B cell (primary cell): ENCODE measurements around the gene LAMB1. TPM values are rescaled to one million over a fixed set of nuclear protein-coding genes. Genes with fewer than 3 reads are reported as not detected.

ENCODE experiments used
- ATAC-seq: fragments of 200-7000 bp; cut with Tn5 transposase; one replicate; pipeline ENCODE4 v1.10.0; 2021; ENCODE audit warnings: low read depth, mild to moderate bottlenecking, moderate number of reproducible peaks, moderate library complexity
- CTCF ChIA-PET: fragments of 350-600 bp; sonication (Branson Sonifier 250); formaldehyde crosslinking; loops from one replicate; lab custom pipeline; 2021; ENCODE audit warnings: antibody characterized with exemption, inconsistent platforms; lab: Charles Lee
- POLR2A ChIA-PET: fragments of 350-600 bp; sonication (Branson Sonifier 250); formaldehyde crosslinking; loops from one replicate; lab custom pipeline; 2021; ENCODE audit warnings: antibody characterized with exemption; lab: Charles Lee
- DNase-seq: peaks from one replicate; pipeline ENCODE4 v3.0.0; 2013
- H2AFZ ChIP-seq: 2 replicates; pipeline ENCODE4 v1.6.1; 2012; ENCODE audit warnings: mild to moderate bottlenecking, low read depth, low read length; ENCODE audit not compliant: insufficient read depth, poor library complexity, severe bottlenecking
- H3K27ac ChIP-seq, 2 donors: 1 replicate in 1 of 2; 2 replicates in 1 of 2; pipeline ENCODE4 v1.5.1; 2012 to 2013; ENCODE audit warnings: low read length in 2 of 2, mild to moderate bottlenecking in 2 of 2, moderate library complexity in 1 of 2
- H3K27me3 ChIP-seq, 4 experiments: fragments of 200-600 bp in 1 of 4; sonication (generic) in 1 of 4; replicated peaks in 1 of 4; 1 replicate in 2 of 4; 2 replicates in 2 of 4; pipeline versions ENCODE4 v1.6.1 to v1.7.0; 2013 to 2016; ENCODE audit warnings: low read length in 3 of 4, mild to moderate bottlenecking in 2 of 4, mixed read lengths in 1 of 4, moderate library complexity in 1 of 4; ENCODE audit not compliant: insufficient read depth in 4 of 4, control insufficient read depth in 3 of 4; ENCODE audit errors: control extremely low read depth in 1 of 4
- H3K36me3 ChIP-seq, 2 experiments: replicated peaks in 1 of 2; 1 replicate in 1 of 2; 2 replicates in 1 of 2; pipeline versions ENCODE4 v1.6.1 to v1.7.1; 2013; ENCODE audit warnings: low read length in 1 of 2; ENCODE audit not compliant: insufficient read depth in 2 of 2, control insufficient read depth in 1 of 2; ENCODE audit errors: control extremely low read depth in 1 of 2, extremely low read depth in 1 of 2
- H3K4me1 ChIP-seq, 2 donors: fragments of 200-600 bp in 1 of 2; sonication (generic) in 1 of 2; 1 replicate in 1 of 2; 2 replicates in 1 of 2; pipeline versions ENCODE4 v1.5.1 to v1.6.1; 2013 to 2017; ENCODE audit warnings: low read length in 2 of 2; ENCODE audit not compliant: control insufficient read depth in 2 of 2, insufficient read depth in 2 of 2
- H3K4me2 ChIP-seq: replicated peaks from 2 replicates; pipeline ENCODE3; 2012; ENCODE audit warnings: mild to moderate bottlenecking, low read depth, low read length; ENCODE audit not compliant: poor library complexity, severe bottlenecking
- H3K4me3 ChIP-seq, 5 experiments: fragments of 200-600 bp in 1 of 5; sonication (generic) in 1 of 5; 1 replicate in 3 of 5; 2 replicates in 2 of 5; pipeline versions ENCODE4 v1.5.1 to v1.7.0; 2011 to 2016; ENCODE audit warnings: low read length in 4 of 5, mild to moderate bottlenecking in 4 of 5, low read depth in 2 of 5, control low read depth in 1 of 5, moderate library complexity in 1 of 5; ENCODE audit not compliant: insufficient read depth in 1 of 5; ENCODE audit errors: control extremely low read depth in 1 of 5, extremely low read depth in 1 of 5
- H3K79me2 ChIP-seq: fragments of 200-600 bp; sonication (generic); one replicate; pipeline ENCODE4 v1.6.0; 2016; ENCODE audit warnings: low read length; ENCODE audit not compliant: control insufficient read depth, insufficient read depth
- H3K9ac ChIP-seq: fragments of 200-600 bp; sonication (generic); 2 replicates; pipeline ENCODE4 v1.6.1; 2017; ENCODE audit warnings: mild to moderate bottlenecking, low read length, moderate library complexity
- H3K9me3 ChIP-seq, 3 donors: one replicate each; pipeline versions ENCODE4 v1.6.1 to v1.7.1; 2013; ENCODE audit warnings: low read length in 2 of 3; ENCODE audit not compliant: control insufficient read depth in 2 of 3, insufficient read depth in 1 of 3; ENCODE audit errors: control extremely low read depth in 1 of 3
- H4K20me1 ChIP-seq: 2 replicates; pipeline ENCODE4 v1.6.0; 2012; ENCODE audit warnings: mild to moderate bottlenecking, low read length; ENCODE audit not compliant: insufficient read depth, control insufficient read depth, poor library complexity, severe bottlenecking
- H3K27ac Mint-ChIP-seq: one replicate; pipeline ENCODE4 v1.8.0; 2021; ENCODE audit warnings: mixed read lengths
- H3K27me3 Mint-ChIP-seq: one replicate; pipeline ENCODE4 v1.8.0; 2021; ENCODE audit warnings: mixed read lengths
- H3K4me1 Mint-ChIP-seq: one replicate; pipeline ENCODE4 v1.8.0; 2021; ENCODE audit warnings: mixed read lengths
- H3K4me3 Mint-ChIP-seq: one replicate; pipeline ENCODE4 v1.8.0; 2021; ENCODE audit warnings: mixed read lengths
- H3K9me3 Mint-ChIP-seq: one replicate; pipeline ENCODE4 v1.8.0; 2022; ENCODE audit warnings: mixed read lengths; ENCODE audit not compliant: insufficient read depth
- EZH2 ChIP-seq: IDR thresholded peaks from 2 replicates; pipeline ENCODE4 v1.6.1; 2012; ENCODE audit warnings: borderline replicate concordance, low read depth, mild to moderate bottlenecking, moderate library complexity, low read length; ENCODE audit not compliant: insufficient read depth, poor library complexity, severe bottlenecking
- WGBS: methylation state at CpG from one replicate; pipeline ENCODE4 v1.1.5; 2013; ENCODE audit warnings: missing lambda C conversion rate; ENCODE audit not compliant: insufficient coverage; 5-methylcytosine and 5-hydroxymethylcytosine counted together
- intact Hi-C: fragments of 100-400 bp; cut with micrococcal nuclease; formaldehyde crosslinking; loops from one replicate; pipeline ENCODE4 v1.10.0; 2022
- polyA plus RNA-seq: library from polyadenylated mRNA; depleted of rRNA; stranded (reverse); fragments of >200 nt; gene quantifications from 2 replicates; pipeline ENCODE4 v1.2.3, GENCODE V29; 2012
- total RNA-seq, 2 donors: library from RNA; stranded (reverse); fragments of 120-200 nt in 1 of 2; gene quantifications; 1 replicate in 1 of 2; 2 replicates in 1 of 2; pipeline versions ENCODE4 v1.2.3 to v1.2.4, GENCODE V29; 2013 to 2022
- TF ChIP-seq, protein P1 (sequence below): fragments of 200-600 bp; IDR thresholded peaks from one replicate; pipeline ENCODE4 v1.8.0; 2022; ENCODE audit warnings: antibody characterized with exemption, mild to moderate bottlenecking

The LAMB1 gene
- total and polyA plus RNA-seq, 2 donors (not counting 1 experiment from before 2014, with no cell fraction given) = not detected

DNA sequence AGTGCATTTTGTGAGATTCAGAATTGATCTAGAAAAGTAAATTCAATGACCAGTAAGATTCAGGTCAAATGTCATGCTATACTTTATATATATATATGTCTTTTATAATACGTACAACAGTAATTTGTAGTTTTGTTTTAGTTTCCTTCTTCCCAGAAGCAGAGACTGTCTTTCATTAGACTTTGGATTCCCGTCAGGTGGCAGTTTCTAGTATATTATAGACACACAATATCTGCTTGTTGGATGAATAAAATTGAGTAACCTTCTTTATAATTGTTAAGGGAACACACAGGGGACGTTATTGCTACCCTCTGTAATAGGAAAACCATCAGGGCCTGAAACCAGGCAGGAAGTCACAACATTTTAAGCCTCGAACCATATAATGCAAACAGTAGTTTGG lies 5.3 kb upstream of the LAMB1 start:
- Histone ChIP-seq H3K9ac (no peak overlapping the region), H3K4me1 (peaks cover 3 to 8% of the 10 kb centered on the region in 2 donors), H3K27me3 (peaks cover 0 to 35% (median 14%) of the 10 kb centered on the region in 4 experiments), H3K4me2 (no peak overlapping the region), H4K20me1 (no peaks in the 10 kb centered on the region), H3K79me2 (no peaks in the 10 kb centered on the region), H2AFZ (no peak overlapping the region), H3K9me3 (no peaks in the 10 kb centered on the region), H3K36me3 (no peaks in the 10 kb centered on the region), H3K27ac (no peak overlapping the region), H3K4me3 (no peak overlapping the region)
- Mint-ChIP-seq H3K27me3 (peaks cover 43% of the 10 kb centered on the region), H3K9me3 (no peaks in the 10 kb centered on the region), H3K4me3 (no peak overlapping the region), H3K27ac (no peak overlapping the region), H3K4me1 (peaks cover 13% of the 10 kb centered on the region)
- ATAC-seq (no peak), DNase-seq (no peak)
- 82% methylated on average over 2 of the region's 4 CpGs for WGBS
- POLR2A ChIA-PET = no interaction called here
- TF ChIP-seq, protein P1, sequence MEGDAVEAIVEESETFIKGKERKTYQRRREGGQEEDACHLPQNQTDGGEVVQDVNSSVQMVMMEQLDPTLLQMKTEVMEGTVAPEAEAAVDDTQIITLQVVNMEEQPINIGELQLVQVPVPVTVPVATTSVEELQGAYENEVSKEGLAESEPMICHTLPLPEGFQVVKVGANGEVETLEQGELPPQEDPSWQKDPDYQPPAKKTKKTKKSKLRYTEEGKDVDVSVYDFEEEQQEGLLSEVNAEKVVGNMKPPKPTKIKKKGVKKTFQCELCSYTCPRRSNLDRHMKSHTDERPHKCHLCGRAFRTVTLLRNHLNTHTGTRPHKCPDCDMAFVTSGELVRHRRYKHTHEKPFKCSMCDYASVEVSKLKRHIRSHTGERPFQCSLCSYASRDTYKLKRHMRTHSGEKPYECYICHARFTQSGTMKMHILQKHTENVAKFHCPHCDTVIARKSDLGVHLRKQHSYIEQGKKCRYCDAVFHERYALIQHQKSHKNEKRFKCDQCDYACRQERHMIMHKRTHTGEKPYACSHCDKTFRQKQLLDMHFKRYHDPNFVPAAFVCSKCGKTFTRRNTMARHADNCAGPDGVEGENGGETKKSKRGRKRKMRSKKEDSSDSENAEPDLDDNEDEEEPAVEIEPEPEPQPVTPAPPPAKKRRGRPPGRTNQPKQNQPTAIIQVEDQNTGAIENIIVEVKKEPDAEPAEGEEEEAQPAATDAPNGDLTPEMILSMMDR = no peak
- no peak for TF ChIP-seq EZH2
- CTCF ChIA-PET = no interaction called here
- intact Hi-C loops = no loop called here

DNA sequence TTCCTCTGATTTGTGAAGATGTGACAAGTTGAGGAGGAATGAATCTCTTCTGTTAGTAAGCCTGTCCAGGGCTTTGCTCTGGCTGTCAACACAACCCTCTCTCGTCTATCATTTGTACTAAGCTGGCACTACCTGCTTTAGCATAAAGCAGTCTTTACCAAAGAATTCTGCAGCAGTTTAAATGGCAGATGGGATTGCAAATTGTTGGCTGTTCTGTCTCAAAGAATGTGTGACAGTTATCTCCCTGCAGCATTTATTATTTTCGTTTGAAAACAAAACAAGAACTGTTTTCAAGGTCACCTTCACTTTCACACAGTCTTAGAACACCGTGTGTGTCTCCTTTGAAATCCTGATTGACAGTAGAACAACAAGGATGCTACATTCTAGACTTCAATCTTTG lies 4.8 kb upstream of the LAMB1 start:
- 100% methylated on average over 1 of the region's 3 CpGs for WGBS
- H3K9ac ChIP-seq = no peak overlapping the region
- H3K27ac Mint-ChIP-seq = no peak overlapping the region
- H3K9me3 ChIP-seq = no peaks in the 10 kb centered on the region
- no peaks in the 10 kb centered on the region for H3K79me2 ChIP-seq
- ChIA-PET CTCF (no interaction called here), POLR2A (no interaction called here)
- ATAC-seq (no peak), DNase-seq (no peak)
- H4K20me1 ChIP-seq = no peaks in the 10 kb centered on the region
- H2AFZ ChIP-seq = no peak overlapping the region
- H3K4me2 ChIP-seq = no peak overlapping the region
- H3K4me3 ChIP-seq = no peak overlapping the region
- peaks cover 0 to 35% (median 15%) of the 10 kb centered on the region in 4 experiments for H3K27me3 ChIP-seq
- H3K4me1 Mint-ChIP-seq = peaks cover 13% of the 10 kb centered on the region
- H3K27ac ChIP-seq = no peak overlapping the region
- H3K9me3 Mint-ChIP-seq = no peaks in the 10 kb centered on the region
- H3K36me3 ChIP-seq = no peaks in the 10 kb centered on the region
- no peak overlapping the region for H3K4me3 Mint-ChIP-seq
- intact Hi-C loops = no loop called here
- TF ChIP-seq EZH2 = no peak
- TF ChIP-seq, protein P1 = no peak
- H3K27me3 Mint-ChIP-seq = peaks cover 45% of the 10 kb centered on the region
- peaks cover 5 to 13% of the 10 kb centered on the region in 2 donors for H3K4me1 ChIP-seq
